Keratinocyte (primary cell): ENCODE results near the gene TUT7.

ENCODE experiments used
- CTCF ChIP-seq, 3 experiments: IDR thresholded peaks in 1 of 3; conservative IDR thresholded peaks in 1 of 3; optimal IDR thresholded peaks in 1 of 3; 2 replicates in 2 of 3; 3 replicates in 1 of 3; pipeline versions ENCODE3 to v1.5.1; 2011; ENCODE audit warnings: low read length in 3 of 3, mild to moderate bottlenecking in 3 of 3, moderate library complexity in 2 of 3, control low read depth in 1 of 3, inconsistent platforms in 1 of 3; ENCODE audit not compliant: insufficient read depth in 2 of 3; ENCODE audit errors: extremely low read depth in 1 of 3
- EZH2 ChIP-seq: IDR thresholded peaks from one replicate; pipeline ENCODE4 v1.6.1; 2012; ENCODE audit warnings: inconsistent platforms, mild to moderate bottlenecking, low read length, moderate library complexity

GRCh38 chr9:86354818-86355309, 654 bp upstream of the TUT7 start:
- no peak for TF ChIP-seq CTCF (optimal IDR thresholded peaks at IDR 0.05 in 1 of 3, IDR thresholded peaks at IDR 0.05 in 1 of 3, conservative IDR thresholded peaks at IDR 0.05 in 1 of 3; ENCODE audit: extremely low read depth in 1 of 3, insufficient read depth in 2 of 3, low read length in 3 of 3)
- no peak for TF ChIP-seq EZH2
